ENCODE measurements around the gene TSPYL6.
"Not testable (repeated sequence)": the region's sequence is repeated elsewhere in the genome, so short reads cannot be mapped to it uniquely, and the experiment has no call there.

The TSPYL6 gene

DNA sequence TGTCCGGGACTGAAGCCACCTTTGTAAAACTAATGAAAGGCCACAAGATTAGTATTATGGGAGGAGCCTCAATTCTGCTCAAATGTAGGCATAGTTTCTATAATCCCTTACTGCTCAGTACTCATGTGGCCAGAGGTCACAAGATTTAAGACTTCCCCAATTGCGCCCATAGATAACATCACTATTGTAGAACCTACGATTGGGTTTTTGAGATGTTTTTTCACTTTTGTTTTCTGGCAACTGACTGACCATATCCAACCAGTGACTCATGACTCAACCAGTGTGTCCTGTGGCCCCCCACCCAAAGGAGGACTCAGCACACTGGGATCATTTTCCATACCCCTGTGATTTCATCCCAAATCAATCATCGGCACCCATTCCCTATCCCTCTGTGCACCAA lies 15.2 kb upstream of the TSPYL6 start:
- no peak for TF ChIP-seq POLR2A (IDR thresholded peaks at IDR 0.05; ENCODE audit: low read length)
- TF ChIP-seq GATA1 (IDR thresholded peaks at IDR 0.05; ENCODE audit: low read depth, low read length) = no peak
- no peak for DNase-seq

- TF ChIP-seq POLR2A (IDR thresholded peaks at IDR 0.05; ENCODE audit: low read length) = no peak
- no peak for TF ChIP-seq GATA1 (IDR thresholded peaks at IDR 0.05; ENCODE audit: low read depth, low read length)
- DNase-seq = no peak
These were observed 11.5 kb upstream of the TSPYL6 start for GRCh38 chr2:54267577-54267976.

- DNase-seq = not testable (repeated sequence)
These were observed 9.1 kb upstream of the TSPYL6 start for GRCh38 chr2:54265081-54265480.

DNA sequence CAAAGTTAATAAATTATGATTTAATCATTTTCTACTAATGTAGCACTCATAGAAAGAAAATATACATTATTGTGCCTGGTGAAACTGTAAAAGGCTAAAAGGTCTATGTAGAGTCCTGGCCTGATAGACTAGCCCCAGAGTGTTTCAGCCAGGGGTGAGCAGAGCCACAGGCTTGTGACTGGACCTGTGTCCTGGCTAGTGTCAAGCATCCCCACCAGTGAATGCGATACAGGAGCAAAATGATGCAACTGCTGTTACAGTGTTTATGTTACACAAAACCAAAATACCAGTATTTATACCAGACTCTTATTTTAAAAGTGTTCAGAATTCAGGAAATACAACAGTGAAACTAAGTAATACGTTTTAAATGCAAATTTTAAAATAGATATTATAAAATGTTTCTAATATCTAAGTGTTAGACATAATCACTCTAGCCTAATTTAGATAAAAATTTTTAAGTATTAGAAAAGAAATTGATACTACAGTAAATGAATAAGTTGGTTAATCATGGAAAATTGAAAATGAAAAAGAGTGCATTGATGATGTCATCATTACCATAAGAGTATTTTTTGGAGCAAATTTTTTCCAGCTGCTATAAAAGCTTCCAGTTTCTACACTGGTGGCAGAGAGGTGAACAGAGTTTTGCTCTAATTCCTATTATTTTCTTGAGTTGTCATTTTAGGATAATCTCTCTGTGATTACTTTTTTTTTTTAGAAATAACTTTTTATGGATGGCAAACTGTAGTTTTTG lies 6.2 kb upstream of the TSPYL6 start:
- no peak for DNase-seq
- TF ChIP-seq POLR2A (IDR thresholded peaks at IDR 0.05; ENCODE audit: low read length) (no peak), GATA1 (IDR thresholded peaks at IDR 0.05; ENCODE audit: low read depth, low read length) (no peak)

DNA sequence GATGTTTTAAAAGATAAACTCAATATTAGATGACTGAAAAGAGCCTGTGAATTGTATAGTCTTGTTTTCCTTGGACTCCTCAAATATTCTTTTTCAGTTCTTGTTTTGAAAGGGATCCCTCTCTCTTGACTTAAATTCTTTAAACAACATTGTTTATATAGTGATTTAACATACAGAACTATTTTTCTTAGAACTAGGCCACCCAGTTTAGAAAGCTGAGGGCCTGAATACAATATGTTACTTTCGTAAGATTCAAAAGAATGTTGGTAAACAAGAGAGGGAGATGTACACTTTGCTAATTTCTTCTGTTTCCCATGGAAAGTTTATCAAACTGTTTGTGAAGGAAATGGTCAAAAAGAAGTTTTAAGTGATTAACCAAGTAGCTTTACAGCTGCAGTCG lies 5.5 kb upstream of the TSPYL6 start:
- TF ChIP-seq POLR2A (IDR thresholded peaks at IDR 0.05; ENCODE audit: low read length) (no peak), GATA1 (IDR thresholded peaks at IDR 0.05; ENCODE audit: low read depth, low read length) (no peak)
- DNase-seq = no peak

DNA sequence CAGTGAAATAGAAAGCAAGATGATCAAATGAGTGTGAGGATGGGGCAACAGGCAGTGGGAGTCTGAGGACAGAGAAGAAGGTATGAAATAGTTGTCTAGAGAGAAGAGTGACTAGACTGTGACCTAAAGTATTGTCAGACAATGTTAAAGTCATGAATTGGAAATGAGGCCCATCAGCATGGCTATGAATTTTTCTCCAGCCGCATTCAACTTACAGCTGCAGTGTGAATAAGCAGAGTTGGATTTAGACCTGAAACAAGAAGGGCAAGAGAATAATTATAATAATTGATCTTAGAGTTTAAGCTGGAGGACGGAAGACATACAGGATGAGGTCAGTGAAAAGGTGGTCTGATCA lies 4.2 kb upstream of the TSPYL6 start:
- DNase-seq = no peak
- no peak for TF ChIP-seq GATA1 (IDR thresholded peaks at IDR 0.05; ENCODE audit: low read depth, low read length)
- TF ChIP-seq POLR2A (IDR thresholded peaks at IDR 0.05; ENCODE audit: low read length) = no peak

DNA sequence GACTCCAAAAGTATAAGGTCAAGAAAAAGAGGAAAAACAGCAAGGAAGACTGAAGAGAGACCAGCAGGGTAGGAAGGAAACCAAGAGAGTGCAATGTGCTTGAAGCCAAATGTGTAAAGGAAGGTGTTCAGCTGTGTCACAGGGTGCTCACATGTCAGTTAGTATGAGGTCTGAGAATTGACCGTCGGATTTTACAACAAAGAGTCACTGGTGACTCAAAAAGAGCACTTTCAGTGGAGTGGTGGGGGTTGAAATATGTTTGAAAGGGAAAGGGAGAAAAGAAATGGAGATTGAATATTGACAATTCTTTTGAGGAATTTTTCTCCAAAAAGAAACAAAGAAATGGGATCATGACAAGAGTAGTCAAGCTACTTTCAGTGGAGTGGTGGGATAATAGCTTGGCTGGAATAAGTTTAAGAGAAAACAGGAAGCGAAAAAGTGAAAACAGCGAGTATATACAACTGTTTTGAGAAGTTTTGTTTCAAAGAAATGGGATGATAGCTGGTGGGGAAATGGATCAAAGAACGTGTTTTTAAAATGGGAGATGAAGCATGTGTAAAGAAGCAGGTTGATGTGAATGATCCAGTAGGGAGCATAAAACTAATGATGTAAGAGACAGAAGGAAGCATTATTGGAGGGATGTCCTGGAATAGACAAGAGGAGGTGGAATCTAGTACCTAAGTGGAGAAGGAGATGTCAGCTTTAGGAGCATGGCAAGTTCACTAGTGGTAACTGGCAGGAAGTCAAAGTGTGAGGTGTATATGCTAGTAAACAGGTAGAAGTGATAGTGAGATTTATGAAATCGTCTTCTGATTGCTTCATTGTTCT lies 3.6 kb upstream of the TSPYL6 start:
- DNase-seq = no peak
- TF ChIP-seq POLR2A (IDR thresholded peaks at IDR 0.05; ENCODE audit: low read length) (no peak), GATA1 (IDR thresholded peaks at IDR 0.05; ENCODE audit: low read depth, low read length) (no peak)

GRCh38 chr2:54258166-54258565 lies 2.1 kb upstream of the TSPYL6 start:
- TF ChIP-seq GATA1 (IDR thresholded peaks at IDR 0.05; ENCODE audit: low read depth, low read length) = no peak
- TF ChIP-seq POLR2A (IDR thresholded peaks at IDR 0.05; ENCODE audit: low read length) = no peak
- DNase-seq = no peak

GRCh38 chr2:54255230-54256090 lies 569 bp downstream of the TSPYL6 start:
- DNase-seq = no peak
- no peak for TF ChIP-seq GATA1 (IDR thresholded peaks at IDR 0.05; ENCODE audit: low read depth, low read length)
- no peak for TF ChIP-seq POLR2A (IDR thresholded peaks at IDR 0.05; ENCODE audit: low read length)

DNA sequence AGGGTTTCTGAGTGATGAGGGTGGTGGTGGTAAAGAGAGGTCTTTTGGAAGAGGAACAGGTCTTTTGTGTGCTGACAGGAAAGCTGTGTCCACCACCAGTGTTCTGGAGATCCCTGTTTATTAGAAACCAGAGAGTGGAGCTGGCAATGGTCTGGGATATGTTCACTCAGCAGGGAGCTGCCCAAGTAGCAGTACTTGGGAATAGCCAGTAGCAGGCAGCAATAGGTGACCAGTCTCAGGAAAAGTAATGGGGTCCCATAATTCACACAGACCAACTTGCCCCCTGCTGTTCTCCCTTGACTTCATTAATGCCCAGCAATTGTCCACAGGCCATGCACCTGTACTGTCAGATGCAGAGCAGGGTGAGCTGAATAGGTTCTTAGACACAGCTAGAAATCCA lies 1.8 kb downstream of the TSPYL6 start:
- no peak for TF ChIP-seq POLR2A (IDR thresholded peaks at IDR 0.05; ENCODE audit: low read length)
- TF ChIP-seq GATA1 (IDR thresholded peaks at IDR 0.05; ENCODE audit: low read depth, low read length) = no peak
- peak in 1 of 2 experiments; percentile 3 for DNase-seq

GRCh38 chr2:54249629-54250028 lies 6.4 kb downstream of the TSPYL6 start:
- no peak for DNase-seq
- TF ChIP-seq GATA1 (IDR thresholded peaks at IDR 0.05; ENCODE audit: low read depth, low read length) (no peak), POLR2A (IDR thresholded peaks at IDR 0.05; ENCODE audit: low read length) (no peak)

- DNase-seq = no peak
- TF ChIP-seq GATA1 (IDR thresholded peaks at IDR 0.05; ENCODE audit: low read depth, low read length) (no peak), POLR2A (IDR thresholded peaks at IDR 0.05; ENCODE audit: low read length) (no peak)
These were observed 8.9 kb downstream of the TSPYL6 start for GRCh38 chr2:54247115-54247514.

DNA sequence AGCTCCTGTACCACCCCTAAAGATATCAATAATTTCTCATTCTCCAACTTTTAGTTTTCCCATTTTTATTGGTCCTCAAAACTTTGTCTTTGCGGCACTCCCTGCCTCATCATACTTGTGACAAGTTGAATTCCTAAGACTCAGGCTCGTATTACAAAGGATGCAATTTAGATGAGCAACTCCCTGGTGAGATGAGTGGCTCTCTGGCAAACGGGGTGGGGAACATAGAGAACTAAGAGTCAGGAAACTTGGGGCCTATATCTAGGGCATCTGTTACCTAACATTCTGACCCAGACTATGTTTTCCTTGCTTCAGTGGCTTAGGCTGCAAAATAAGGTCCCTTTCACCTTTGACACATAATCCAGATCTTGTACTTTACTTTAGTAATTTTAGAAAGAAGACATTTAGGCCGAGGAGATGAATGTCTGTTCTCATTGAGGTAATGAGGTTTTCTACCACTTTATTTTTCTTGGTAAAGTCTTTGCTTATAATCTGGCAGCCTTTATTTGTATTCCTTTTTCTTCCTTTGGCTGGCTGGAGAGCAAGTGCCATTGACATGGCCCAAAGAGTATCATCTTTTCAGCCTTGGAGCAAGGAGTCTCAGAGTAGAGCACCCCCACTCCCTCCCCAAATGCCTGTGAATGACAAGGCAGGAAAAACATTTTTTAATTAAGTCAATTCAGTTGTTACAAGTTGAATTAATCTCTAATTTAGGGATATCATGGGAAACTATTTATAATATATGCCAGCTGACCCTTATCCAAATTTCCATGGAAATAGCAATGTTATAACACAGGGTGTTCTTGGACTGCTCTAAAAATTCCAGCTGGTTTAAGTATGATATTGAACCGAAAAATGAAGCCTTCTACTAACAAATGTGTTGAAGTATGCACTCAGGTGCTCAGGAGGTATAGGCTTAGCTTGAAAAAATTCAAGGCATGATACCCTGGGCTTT lies 15.2 kb downstream of the TSPYL6 start:
- no peak for TF ChIP-seq POLR2A (IDR thresholded peaks at IDR 0.05; ENCODE audit: low read length)
- no peak for TF ChIP-seq GATA1 (IDR thresholded peaks at IDR 0.05; ENCODE audit: low read depth, low read length)
- DNase-seq = no peak

Measured in erythroblast (primary cell).